Measurements from ENCODE around the gene MED13L.

The MED13L gene

GRCh38 chr12:115946867-115947695, 330.4 kb downstream of the MED13L start:
- Histone ChIP-seq H3K9me3 (ENCODE audit: severe bottlenecking) (no peaks in the 10 kb centered on the region), H3K4me3 (ENCODE audit: low read depth, low read length) (no peak overlapping the region), H3K27me3 (ENCODE audit: insufficient read depth, low read depth, severe bottlenecking) (no peaks in the 10 kb centered on the region), H3K36me3 (no peaks in the 10 kb centered on the region), H3K27ac (no peak overlapping the region)
- no peak for DNase-seq
- peak; percentile 61 for TF ChIP-seq CTCF (IDR thresholded peaks at IDR 0.05; ENCODE audit: low read depth, low read length)

DNA sequence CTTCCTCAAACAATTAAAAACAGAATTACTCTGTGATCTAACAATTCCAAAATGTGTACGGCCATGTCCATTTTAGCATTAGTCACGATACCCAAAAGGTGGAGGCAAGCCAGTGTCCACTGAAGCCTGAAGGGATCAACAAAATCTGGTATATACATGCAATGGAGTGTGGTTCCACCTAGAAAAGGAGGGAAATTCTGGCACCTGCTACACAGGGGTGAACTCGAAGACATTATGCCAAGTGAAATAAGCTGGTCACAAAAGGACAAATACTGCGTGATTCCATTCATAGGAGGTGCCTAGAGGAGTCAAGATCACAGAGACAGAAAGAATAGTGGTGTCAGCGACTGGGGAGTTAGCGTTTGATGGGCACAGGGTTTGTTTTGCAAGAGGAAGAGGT, 331.4 kb downstream of the MED13L start:
- no peak overlapping the region for H3K4me3 ChIP-seq (ENCODE audit: low read depth, low read length)
- H3K9me3 ChIP-seq (ENCODE audit: severe bottlenecking): no peaks in the 10 kb centered on the region
- no peak overlapping the region for H3K27ac ChIP-seq
- no peaks in the 10 kb centered on the region for H3K36me3 ChIP-seq
- DNase-seq: no peak
- H3K27me3 ChIP-seq (ENCODE audit: insufficient read depth, low read depth, severe bottlenecking): no peaks in the 10 kb centered on the region
- no peak for TF ChIP-seq CTCF (IDR thresholded peaks at IDR 0.05; ENCODE audit: low read depth, low read length)

DNA sequence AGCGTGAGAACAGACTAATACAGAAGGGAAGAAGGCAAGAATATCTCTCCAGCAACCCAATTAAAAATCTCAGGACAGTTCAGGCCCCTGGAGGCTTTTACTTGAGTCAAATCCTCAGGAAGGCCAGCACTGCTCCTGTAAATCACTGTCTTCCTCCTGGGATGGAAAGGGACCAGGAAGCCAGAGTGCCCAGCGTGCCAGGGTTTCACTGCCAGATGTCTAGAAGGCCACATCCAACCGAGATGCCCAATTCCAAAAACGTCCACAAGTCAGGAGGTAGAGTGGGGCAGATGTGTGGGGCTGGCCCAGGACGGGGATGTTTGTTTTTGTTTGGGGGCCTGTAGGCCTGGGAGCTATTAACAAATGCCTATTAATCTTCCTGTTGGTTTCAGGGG, 332.0 kb downstream of the MED13L start:
- no peak overlapping the region for H3K4me3 ChIP-seq (ENCODE audit: low read depth, low read length)
- TF ChIP-seq CTCF (IDR thresholded peaks at IDR 0.05; ENCODE audit: low read depth, low read length): no peak
- H3K27ac ChIP-seq: no peak overlapping the region
- no peaks in the 10 kb centered on the region for H3K9me3 ChIP-seq (ENCODE audit: severe bottlenecking)
- no peak for DNase-seq
- H3K27me3 ChIP-seq (ENCODE audit: insufficient read depth, low read depth, severe bottlenecking): no peaks in the 10 kb centered on the region
- H3K36me3 ChIP-seq: no peaks in the 10 kb centered on the region

- Histone ChIP-seq H3K27ac (no peak overlapping the region), H3K36me3 (no peaks in the 10 kb centered on the region), H3K4me3 (ENCODE audit: low read depth, low read length) (no peak overlapping the region), H3K27me3 (ENCODE audit: insufficient read depth, low read depth, severe bottlenecking) (no peaks in the 10 kb centered on the region), H3K9me3 (ENCODE audit: severe bottlenecking) (no peaks in the 10 kb centered on the region)
- DNase-seq: no peak
- TF ChIP-seq CTCF (IDR thresholded peaks at IDR 0.05; ENCODE audit: low read depth, low read length): no peak
Observed at GRCh38 chr12:115944837-115945490, 332.5 kb downstream of the MED13L start.

GRCh38 chr12:115944392-115944742, 333.1 kb downstream of the MED13L start:
- Histone ChIP-seq H3K27me3 (ENCODE audit: insufficient read depth, low read depth, severe bottlenecking) (no peaks in the 10 kb centered on the region), H3K4me3 (ENCODE audit: low read depth, low read length) (no peak overlapping the region), H3K27ac (no peak overlapping the region), H3K9me3 (ENCODE audit: severe bottlenecking) (no peaks in the 10 kb centered on the region), H3K36me3 (no peaks in the 10 kb centered on the region)
- no peak for DNase-seq
- TF ChIP-seq CTCF (IDR thresholded peaks at IDR 0.05; ENCODE audit: low read depth, low read length): no peak
